Measurements from ENCODE around the gene SOBP.

Gene SOBP

DNA sequence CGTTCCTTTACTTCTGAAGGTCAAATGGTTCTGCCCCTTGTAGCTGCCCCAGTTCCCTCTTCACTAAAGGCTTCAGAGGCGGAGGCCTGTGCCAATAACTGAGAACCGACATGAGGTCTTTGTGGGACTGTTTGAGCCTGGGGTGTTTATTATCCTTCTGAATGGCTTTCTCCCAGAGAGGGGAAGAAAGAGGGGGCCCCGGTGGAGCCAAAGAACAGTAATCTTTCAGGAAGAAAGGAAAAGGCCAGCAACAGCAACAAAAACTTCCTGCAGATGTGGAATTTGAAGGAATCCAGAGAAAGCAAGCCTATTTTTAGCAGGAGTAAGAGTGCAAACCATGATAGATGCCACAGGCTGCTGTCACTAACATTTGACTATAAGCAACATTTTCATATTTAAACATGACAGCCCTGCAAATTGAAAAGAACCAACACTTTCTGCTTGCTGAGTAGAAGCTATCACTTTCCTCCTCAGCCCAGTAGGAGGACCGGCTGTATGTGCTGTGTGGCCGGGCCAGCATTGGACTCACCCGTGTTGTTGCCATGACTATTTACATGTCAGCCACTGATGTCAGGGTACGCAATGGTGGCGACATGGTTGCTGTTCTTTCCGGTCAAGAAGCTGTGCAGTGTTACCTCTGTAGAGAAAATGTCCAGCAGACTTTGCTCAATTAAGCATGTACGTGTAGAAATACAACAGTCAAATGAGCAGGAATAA is 121.3 kb downstream of the SOBP start:
- Histone ChIP-seq H3K27me3 (ENCODE audit: control insufficient read depth, insufficient read depth, low read length) (no peaks in the 10 kb centered on the region), H3K27ac (ENCODE audit: low read length) (no peak overlapping the region), H3K4me3 (ENCODE audit: low read length) (no peak overlapping the region), H3K36me3 (ENCODE audit: control insufficient read depth, insufficient read depth, low read length) (no peaks in the 10 kb centered on the region), H3K9me3 (ENCODE audit: control insufficient read depth, insufficient read depth, low read length) (no peaks in the 10 kb centered on the region), H3K4me1 (ENCODE audit: control insufficient read depth, insufficient read depth, low read length) (peaks cover 12% of the 10 kb centered on the region; the same call in 1 of the 2 replicates)
- WGBS (ENCODE audit: insufficient coverage, insufficient read length): no CpG with 5 or more reads among the region's 11 CpGs
- no peak for DNase-seq (ENCODE audit: low read depth, low spot score)

DNA sequence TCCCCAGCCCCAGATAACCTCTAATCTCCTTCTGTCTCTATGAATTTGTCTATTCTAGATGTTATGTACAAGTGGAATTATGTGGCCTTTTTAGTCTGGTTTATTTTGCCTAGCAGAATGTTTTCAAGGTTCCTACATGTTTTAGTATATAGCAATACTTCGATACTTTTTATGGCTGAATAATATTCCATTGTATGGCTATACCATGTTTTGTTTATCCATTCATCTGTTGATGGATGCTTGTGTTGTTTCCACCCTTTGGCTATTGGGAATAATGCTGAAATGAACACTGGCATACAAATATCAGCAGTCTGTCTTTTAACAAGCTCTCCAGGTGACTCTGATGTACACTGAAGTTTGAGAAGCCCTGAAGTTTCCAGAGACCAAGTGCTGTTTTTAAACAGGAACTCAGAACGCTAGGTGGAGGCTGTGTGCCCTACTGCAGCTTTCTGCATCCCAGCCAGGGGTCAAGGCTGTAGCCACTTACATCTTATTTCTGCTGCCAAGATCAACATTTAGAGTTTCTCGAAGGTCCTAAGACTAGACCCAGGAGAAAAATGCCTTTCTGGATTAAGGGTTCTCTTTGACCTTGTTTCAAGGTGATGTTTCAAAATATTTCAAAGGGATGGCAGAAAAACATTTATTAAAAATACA is 123.0 kb downstream of the SOBP start:
- H3K4me1 ChIP-seq (ENCODE audit: control insufficient read depth, insufficient read depth, low read length): peaks cover 11% of the 10 kb centered on the region
- WGBS (ENCODE audit: insufficient coverage, insufficient read length): no CpG with 5 or more reads among the region's 3 CpGs
- no peaks in the 10 kb centered on the region for H3K9me3 ChIP-seq (ENCODE audit: control insufficient read depth, insufficient read depth, low read length)
- no peak overlapping the region for H3K27ac ChIP-seq (ENCODE audit: low read length)
- no peaks in the 10 kb centered on the region for H3K27me3 ChIP-seq (ENCODE audit: control insufficient read depth, insufficient read depth, low read length)
- no peak overlapping the region for H3K4me3 ChIP-seq (ENCODE audit: low read length)
- no peaks in the 10 kb centered on the region for H3K36me3 ChIP-seq (ENCODE audit: control insufficient read depth, insufficient read depth, low read length)
- no peak for DNase-seq (ENCODE audit: low read depth, low spot score)

DNA sequence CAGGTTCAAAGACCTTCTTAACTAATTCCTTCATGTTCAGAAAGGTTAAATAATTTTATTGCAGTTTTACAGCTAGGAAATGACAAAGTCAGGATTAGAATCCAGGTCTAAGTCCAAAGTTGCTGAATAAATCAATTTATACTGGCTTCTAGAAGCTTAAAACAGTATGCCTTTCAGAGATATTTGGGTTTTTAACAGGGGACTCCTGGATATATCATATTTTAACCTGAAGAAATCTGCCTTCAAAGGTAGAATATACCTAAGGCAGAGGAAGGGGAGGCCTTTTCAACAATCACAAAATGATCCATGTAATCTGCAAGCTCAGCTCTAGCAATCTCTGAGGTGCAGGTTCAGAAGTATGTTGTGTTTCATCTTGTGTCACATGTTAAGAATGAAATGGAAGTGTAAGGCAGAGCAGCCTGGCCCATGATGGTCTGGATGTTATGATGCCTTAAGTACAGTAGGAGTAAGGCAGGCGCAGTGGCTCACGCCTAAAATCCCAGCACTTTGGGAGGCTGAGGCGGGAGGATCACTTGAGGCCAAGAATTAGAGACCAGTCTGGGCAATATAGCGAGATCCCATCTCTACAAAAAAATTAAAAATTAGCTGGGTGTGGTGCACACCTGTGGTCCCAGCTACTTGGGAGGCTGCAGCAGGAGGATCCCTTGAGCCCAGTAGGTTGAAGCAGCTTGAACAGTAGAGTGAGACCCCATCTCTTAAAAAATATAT is 123.9 kb downstream of the SOBP start:
- no peak for DNase-seq (ENCODE audit: low read depth, low spot score)
- peaks cover 12% of the 10 kb centered on the region for H3K4me1 ChIP-seq (ENCODE audit: control insufficient read depth, insufficient read depth, low read length)
- H3K36me3 ChIP-seq (ENCODE audit: control insufficient read depth, insufficient read depth, low read length): no peaks in the 10 kb centered on the region
- no peak overlapping the region for H3K27ac ChIP-seq (ENCODE audit: low read length)
- no peaks in the 10 kb centered on the region for H3K27me3 ChIP-seq (ENCODE audit: control insufficient read depth, insufficient read depth, low read length)
- no peak overlapping the region for H3K4me3 ChIP-seq (ENCODE audit: low read length)
- WGBS (ENCODE audit: insufficient coverage, insufficient read length): no CpG with 5 or more reads among the region's 4 CpGs
- H3K9me3 ChIP-seq (ENCODE audit: control insufficient read depth, insufficient read depth, low read length): no peaks in the 10 kb centered on the region

DNA sequence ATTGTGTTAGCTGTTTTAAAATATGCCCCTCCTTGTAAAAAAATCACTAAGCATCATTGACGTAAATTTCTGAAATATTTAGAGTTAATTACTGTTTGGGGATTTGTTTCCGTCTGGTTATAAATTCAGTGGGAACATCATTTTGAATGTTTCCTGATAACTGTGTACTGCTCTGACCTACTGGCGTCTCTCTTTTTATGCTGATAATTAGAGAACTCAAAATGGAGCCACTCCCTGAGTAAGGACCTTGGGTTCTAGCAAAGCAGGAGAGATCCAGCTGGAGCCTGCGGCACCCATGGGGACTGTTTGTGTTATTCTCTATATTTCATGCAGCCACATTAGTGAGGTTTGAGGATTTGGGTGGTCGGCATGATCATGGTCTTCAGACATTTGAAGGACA is 124.9 kb downstream of the SOBP start:
- Histone ChIP-seq H3K4me3 (ENCODE audit: low read length) (no peak overlapping the region), H3K4me1 (ENCODE audit: control insufficient read depth, insufficient read depth, low read length) (peaks cover 14% of the 10 kb centered on the region), H3K27ac (ENCODE audit: low read length) (no peak overlapping the region), H3K9me3 (ENCODE audit: control insufficient read depth, insufficient read depth, low read length) (no peaks in the 10 kb centered on the region), H3K36me3 (ENCODE audit: control insufficient read depth, insufficient read depth, low read length) (no peaks in the 10 kb centered on the region), H3K27me3 (ENCODE audit: control insufficient read depth, insufficient read depth, low read length) (no peaks in the 10 kb centered on the region)
- no CpG with 5 or more reads among the region's 5 CpGs for WGBS (ENCODE audit: insufficient coverage, insufficient read length)
- DNase-seq (ENCODE audit: low read depth, low spot score): no peak

DNA sequence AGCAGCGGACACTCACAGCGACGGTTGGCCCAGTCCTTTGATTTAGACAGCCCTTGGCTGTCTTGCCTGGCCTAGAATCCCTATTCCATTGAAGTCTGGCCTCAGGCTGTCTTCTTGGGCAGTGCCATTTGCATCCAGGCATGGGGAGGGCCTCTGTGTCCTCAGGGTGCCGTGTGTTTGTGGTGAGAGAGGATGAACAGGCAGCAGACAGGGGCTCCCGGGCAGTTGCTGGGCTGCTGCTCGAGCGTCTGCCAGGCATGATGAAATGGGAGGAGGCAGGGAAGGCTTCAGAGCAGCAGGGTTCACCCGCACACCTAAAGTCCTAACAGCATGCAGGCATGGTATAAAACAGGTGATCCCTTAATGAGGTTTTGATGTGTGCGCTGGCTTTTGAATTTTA is 126.9 kb downstream of the SOBP start:
- Histone ChIP-seq H3K36me3 (ENCODE audit: control insufficient read depth, insufficient read depth, low read length) (no peaks in the 10 kb centered on the region), H3K4me1 (ENCODE audit: control insufficient read depth, insufficient read depth, low read length) (peaks cover 11% of the 10 kb centered on the region), H3K27me3 (ENCODE audit: control insufficient read depth, insufficient read depth, low read length) (no peaks in the 10 kb centered on the region), H3K9me3 (ENCODE audit: control insufficient read depth, insufficient read depth, low read length) (no peaks in the 10 kb centered on the region), H3K27ac (ENCODE audit: low read length) (no peak overlapping the region), H3K4me3 (ENCODE audit: low read length) (no peak overlapping the region)
- DNase-seq (ENCODE audit: low read depth, low spot score): no peak
- no CpG with 5 or more reads among the region's 9 CpGs for WGBS (ENCODE audit: insufficient coverage, insufficient read length)

DNA sequence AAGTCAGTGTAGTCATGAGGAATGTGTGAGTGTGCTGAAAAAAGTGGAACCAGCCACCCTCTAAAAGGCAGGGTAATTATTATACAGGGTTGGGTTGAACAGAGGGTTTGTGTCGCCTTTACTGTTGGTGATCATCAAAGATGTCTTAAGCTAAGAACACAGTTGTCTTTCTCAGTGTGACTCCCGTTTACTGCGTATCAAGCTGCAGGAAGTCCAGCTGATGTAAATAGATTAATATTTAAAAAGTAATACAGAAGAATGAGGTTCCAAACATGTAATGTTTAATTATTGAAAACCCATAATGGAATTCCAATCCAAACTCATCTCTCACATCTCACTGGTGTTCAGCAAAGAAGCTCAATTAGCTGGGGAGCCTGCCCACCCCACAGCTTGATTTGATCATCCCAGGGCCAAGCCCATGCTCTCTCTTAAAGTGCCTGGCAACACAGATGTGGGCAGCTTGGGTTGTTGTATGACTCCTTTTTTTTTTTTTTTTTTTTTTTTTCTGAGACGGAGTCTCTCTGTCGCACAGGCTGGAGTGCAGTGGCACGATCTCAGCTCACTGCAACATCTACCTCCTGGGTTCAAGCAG is 127.5 kb downstream of the SOBP start:
- Histone ChIP-seq H3K9me3 (ENCODE audit: control insufficient read depth, insufficient read depth, low read length) (no peaks in the 10 kb centered on the region), H3K27ac (ENCODE audit: low read length) (no peak overlapping the region), H3K4me1 (ENCODE audit: control insufficient read depth, insufficient read depth, low read length) (peaks cover 11% of the 10 kb centered on the region), H3K4me3 (ENCODE audit: low read length) (no peak overlapping the region), H3K36me3 (ENCODE audit: control insufficient read depth, insufficient read depth, low read length) (no peaks in the 10 kb centered on the region), H3K27me3 (ENCODE audit: control insufficient read depth, insufficient read depth, low read length) (no peaks in the 10 kb centered on the region)
- no peak for DNase-seq (ENCODE audit: low read depth, low spot score)
- WGBS (ENCODE audit: insufficient coverage, insufficient read length): no CpG with 5 or more reads among the region's 6 CpGs

DNA sequence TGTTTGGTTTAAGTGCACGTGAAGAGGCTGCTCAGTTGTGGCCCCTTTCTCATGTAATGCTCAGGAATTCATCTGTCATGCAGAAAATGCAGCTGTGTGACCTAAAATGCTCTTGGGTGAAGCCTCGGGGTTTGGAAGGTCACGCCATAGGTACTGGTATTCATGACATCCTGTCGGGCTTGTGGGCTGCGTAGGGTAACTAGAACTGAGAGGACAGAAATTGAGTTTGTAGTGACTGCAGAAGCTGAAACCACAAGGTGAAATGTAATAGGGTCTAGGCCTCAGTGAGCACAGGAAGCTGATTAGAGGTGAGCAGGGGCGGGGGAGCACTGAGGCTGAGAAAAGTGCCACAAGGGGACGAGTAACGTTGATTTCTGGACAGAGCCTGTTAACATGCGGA is 128.8 kb downstream of the SOBP start:
- WGBS (ENCODE audit: insufficient coverage, insufficient read length): no CpG with 5 or more reads among the region's 9 CpGs
- Histone ChIP-seq H3K27me3 (ENCODE audit: control insufficient read depth, insufficient read depth, low read length) (no peaks in the 10 kb centered on the region), H3K4me1 (ENCODE audit: control insufficient read depth, insufficient read depth, low read length) (peaks cover 11% of the 10 kb centered on the region), H3K4me3 (ENCODE audit: low read length) (no peak overlapping the region), H3K36me3 (ENCODE audit: control insufficient read depth, insufficient read depth, low read length) (no peaks in the 10 kb centered on the region), H3K9me3 (ENCODE audit: control insufficient read depth, insufficient read depth, low read length) (no peaks in the 10 kb centered on the region), H3K27ac (ENCODE audit: low read length) (no peak overlapping the region)
- no peak for DNase-seq (ENCODE audit: low read depth, low spot score)

DNA sequence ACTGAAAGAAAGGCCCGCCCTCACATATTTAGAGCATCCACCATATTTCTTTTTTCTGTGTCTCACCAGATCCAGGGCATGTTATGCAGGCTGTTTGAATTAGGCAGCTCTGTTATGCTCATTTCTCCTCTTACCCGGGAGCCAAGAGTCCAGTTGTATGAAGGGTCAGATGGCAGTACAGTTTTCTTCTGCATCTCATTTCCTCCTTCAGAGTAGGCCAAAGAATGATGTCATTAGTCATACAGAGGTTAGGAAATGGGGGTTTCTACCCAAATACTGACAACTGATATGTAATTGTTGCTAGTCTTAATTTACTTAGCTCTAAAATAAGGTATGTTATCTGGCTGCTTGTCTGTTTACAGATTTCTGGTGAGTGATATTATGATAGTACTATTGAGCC is 130.8 kb downstream of the SOBP start:
- no peak overlapping the region for H3K27ac ChIP-seq (ENCODE audit: low read length)
- DNase-seq (ENCODE audit: low read depth, low spot score): no peak
- no peaks in the 10 kb centered on the region for H3K9me3 ChIP-seq (ENCODE audit: control insufficient read depth, insufficient read depth, low read length)
- WGBS (ENCODE audit: insufficient coverage, insufficient read length): no CpG with 5 or more reads among the region's 2 CpGs
- H3K4me1 ChIP-seq (ENCODE audit: control insufficient read depth, insufficient read depth, low read length): peaks cover 8% of the 10 kb centered on the region
- H3K4me3 ChIP-seq (ENCODE audit: low read length): no peak overlapping the region
- no peaks in the 10 kb centered on the region for H3K36me3 ChIP-seq (ENCODE audit: control insufficient read depth, insufficient read depth, low read length)
- no peaks in the 10 kb centered on the region for H3K27me3 ChIP-seq (ENCODE audit: control insufficient read depth, insufficient read depth, low read length)

DNA sequence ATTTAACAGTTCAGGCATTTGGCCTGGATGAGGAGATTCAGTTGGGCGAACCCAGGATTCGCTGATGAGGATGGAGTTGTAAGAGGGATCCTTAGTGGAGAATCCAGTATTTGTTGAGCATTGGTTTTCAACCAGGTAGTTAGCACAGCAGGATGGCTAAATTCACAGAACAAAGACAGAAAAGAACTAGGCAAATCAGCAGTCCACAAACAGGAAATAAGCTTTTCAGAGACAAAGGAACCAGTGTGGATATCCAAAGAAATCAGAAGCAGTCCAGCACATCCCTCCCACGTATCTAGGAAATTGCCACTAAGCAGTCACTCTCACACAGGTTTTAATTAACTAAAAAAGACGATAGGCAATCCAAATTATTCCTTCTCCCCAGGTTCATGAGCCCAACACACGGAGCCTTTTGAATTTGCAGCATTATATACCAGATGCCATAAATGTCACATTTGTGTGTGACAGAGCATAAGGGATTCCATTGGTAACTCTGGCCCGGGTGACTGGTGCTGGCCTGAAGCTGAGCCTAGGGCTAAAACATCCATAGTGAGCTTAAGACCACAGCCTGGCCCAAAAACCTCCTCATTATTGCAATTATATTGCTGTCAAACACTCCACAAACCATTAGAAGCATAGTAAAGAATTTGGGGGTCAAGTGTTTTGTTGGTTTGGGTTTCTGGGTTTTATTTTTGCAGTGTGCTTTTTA is 131.5 kb downstream of the SOBP start:
- WGBS (ENCODE audit: insufficient coverage, insufficient read length): no CpG with 5 or more reads among the region's 6 CpGs
- peaks cover 8% of the 10 kb centered on the region for H3K4me1 ChIP-seq (ENCODE audit: control insufficient read depth, insufficient read depth, low read length)
- no peak for DNase-seq (ENCODE audit: low read depth, low spot score)

DNA sequence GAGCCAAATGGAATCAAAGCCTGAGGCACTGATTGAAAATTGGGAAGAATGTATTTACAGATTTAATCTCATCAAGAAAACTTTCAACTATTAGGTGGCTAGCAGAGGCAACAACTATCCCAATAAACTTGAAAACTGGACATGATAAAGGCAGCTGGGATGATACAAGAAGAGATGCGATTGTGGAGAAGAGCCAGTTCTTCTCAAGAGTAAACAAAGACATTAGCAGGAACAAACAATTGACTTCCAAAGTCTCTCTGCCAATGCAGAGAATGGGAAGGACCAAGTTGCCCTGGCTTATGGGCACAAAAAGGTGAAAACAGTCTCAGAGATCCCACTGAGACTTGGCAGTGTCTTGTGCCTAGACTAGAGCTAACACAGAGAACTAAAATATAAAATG is 132.4 kb downstream of the SOBP start:
- no peak for DNase-seq (ENCODE audit: low read depth, low spot score)
- H3K4me1 ChIP-seq (ENCODE audit: control insufficient read depth, insufficient read depth, low read length): peaks cover 4% of the 10 kb centered on the region
- H3K27ac ChIP-seq (ENCODE audit: low read length): no peak overlapping the region
- no peaks in the 10 kb centered on the region for H3K9me3 ChIP-seq (ENCODE audit: control insufficient read depth, insufficient read depth, low read length)
- no peaks in the 10 kb centered on the region for H3K27me3 ChIP-seq (ENCODE audit: control insufficient read depth, insufficient read depth, low read length)
- H3K4me3 ChIP-seq (ENCODE audit: low read length): no peak overlapping the region
- no CpG with 5 or more reads among the region's 1 CpG for WGBS (ENCODE audit: insufficient coverage, insufficient read length)
- H3K36me3 ChIP-seq (ENCODE audit: control insufficient read depth, insufficient read depth, low read length): no peaks in the 10 kb centered on the region

More for the DNA sequence above, 131.5 kb downstream of the SOBP start:
- H3K27me3 ChIP-seq (ENCODE audit: control insufficient read depth, insufficient read depth, low read length): no peaks in the 10 kb centered on the region
- H3K4me3 ChIP-seq (ENCODE audit: low read length): no peak overlapping the region
- H3K9me3 ChIP-seq (ENCODE audit: control insufficient read depth, insufficient read depth, low read length): no peaks in the 10 kb centered on the region
- H3K36me3 ChIP-seq (ENCODE audit: control insufficient read depth, insufficient read depth, low read length): no peaks in the 10 kb centered on the region
- H3K27ac ChIP-seq (ENCODE audit: low read length): no peak overlapping the region

Measured in iPS DF 6.9 (cell line).